ENCODE measurements around the gene TPD52L2. TPM values are rescaled to one million over a fixed set of nuclear protein-coding genes. Genes with fewer than 3 reads are reported as not detected.
"Not testable (repeated sequence)": the region's sequence is repeated elsewhere in the genome, so short reads cannot be mapped to it uniquely, and the experiment has no call there.

TPD52L2 gene
- total RNA-seq, 1 experiment from 2014 or later, result 113 TPM

DNA sequence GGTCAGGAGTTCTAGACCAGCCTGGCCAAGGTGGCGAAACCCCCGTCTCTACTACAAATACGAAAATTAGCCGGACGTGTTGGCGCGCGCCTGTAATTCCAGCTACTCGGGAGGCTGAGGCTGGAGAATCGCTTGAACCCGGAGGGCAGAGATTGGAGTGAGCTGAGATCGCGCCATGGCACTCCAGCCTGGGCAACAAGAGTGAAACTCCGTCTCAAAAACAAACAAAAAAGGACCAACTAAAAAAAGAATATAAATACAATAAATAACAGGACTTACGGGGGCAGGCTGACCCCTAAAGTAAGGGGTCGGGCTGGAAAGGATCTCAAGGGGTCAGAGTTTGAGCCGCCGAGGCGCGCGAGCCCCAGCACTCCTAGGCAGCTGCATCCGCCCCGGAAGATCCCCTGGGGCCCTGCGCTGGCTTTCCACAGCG, 509 bp upstream of the TPD52L2 start:
- DNase-seq (ENCODE audit: low read depth, low spot score) (no peak), ATAC-seq (no peak)
- CTCF ChIA-PET, result no interaction called here
- Histone ChIP-seq H3K27ac (ENCODE audit: low read length) (peak overlapping the region; percentile 84), H3K9me3 (ENCODE audit: control insufficient read depth, insufficient read depth, low read depth, low read length) (no peaks in the 10 kb centered on the region), H3K27me3 (ENCODE audit: control insufficient read depth, insufficient read depth, low read length) (no peaks in the 10 kb centered on the region), H3K4me3 (ENCODE audit: low read depth in 2 of 2, low read length in 2 of 2) (peak overlapping the region; percentile 89 to 98), H3K36me3 (ENCODE audit: control insufficient read depth, insufficient read depth, low read length) (peaks cover 3% of the 10 kb centered on the region; the same call in 1 of the 2 replicates), H3K4me1 (ENCODE audit: control insufficient read depth, insufficient read depth, low read length) (peaks cover 8% of the 10 kb centered on the region; the same call in 1 of the 2 replicates)
- in situ Hi-C loops (cut with HindIII; ENCODE audit: low pct_unique_long_range_greater_than_20kb, low sequenced_read_pairs) (no loop called here), intact Hi-C loops (cut with micrococcal nuclease; ENCODE audit: unreplicated experiment) (no loop called here)
- POLR2A ChIA-PET, result interaction anchor here (0.6 kb wide), 3 partner anchors 14 to 211 kb away, joined by 3 to 6 read pairs (median 3); partner anchors contain the start of gene STMN3
- TF ChIP-seq SIN3A (IDR thresholded peaks at IDR 0.05; ENCODE audit: borderline replicate concordance, insufficient read depth, low read depth, low read length) (no peak; the same call in 1 of the 2 replicates), POLR2AphosphoS5 (IDR thresholded peaks at IDR 0.05; ENCODE audit: low read depth, low read length) (no peak)
- TF ChIP-seq, protein P1, sequence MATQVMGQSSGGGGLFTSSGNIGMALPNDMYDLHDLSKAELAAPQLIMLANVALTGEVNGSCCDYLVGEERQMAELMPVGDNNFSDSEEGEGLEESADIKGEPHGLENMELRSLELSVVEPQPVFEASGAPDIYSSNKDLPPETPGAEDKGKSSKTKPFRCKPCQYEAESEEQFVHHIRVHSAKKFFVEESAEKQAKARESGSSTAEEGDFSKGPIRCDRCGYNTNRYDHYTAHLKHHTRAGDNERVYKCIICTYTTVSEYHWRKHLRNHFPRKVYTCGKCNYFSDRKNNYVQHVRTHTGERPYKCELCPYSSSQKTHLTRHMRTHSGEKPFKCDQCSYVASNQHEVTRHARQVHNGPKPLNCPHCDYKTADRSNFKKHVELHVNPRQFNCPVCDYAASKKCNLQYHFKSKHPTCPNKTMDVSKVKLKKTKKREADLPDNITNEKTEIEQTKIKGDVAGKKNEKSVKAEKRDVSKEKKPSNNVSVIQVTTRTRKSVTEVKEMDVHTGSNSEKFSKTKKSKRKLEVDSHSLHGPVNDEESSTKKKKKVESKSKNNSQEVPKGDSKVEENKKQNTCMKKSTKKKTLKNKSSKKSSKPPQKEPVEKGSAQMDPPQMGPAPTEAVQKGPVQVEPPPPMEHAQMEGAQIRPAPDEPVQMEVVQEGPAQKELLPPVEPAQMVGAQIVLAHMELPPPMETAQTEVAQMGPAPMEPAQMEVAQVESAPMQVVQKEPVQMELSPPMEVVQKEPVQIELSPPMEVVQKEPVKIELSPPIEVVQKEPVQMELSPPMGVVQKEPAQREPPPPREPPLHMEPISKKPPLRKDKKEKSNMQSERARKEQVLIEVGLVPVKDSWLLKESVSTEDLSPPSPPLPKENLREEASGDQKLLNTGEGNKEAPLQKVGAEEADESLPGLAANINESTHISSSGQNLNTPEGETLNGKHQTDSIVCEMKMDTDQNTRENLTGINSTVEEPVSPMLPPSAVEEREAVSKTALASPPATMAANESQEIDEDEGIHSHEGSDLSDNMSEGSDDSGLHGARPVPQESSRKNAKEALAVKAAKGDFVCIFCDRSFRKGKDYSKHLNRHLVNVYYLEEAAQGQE (IDR thresholded peaks at IDR 0.05; ENCODE audit: insufficient read depth in 1 of 2, low read depth in 2 of 2, low read length in 1 of 2), result no peak
- TF ChIP-seq, protein P2, sequence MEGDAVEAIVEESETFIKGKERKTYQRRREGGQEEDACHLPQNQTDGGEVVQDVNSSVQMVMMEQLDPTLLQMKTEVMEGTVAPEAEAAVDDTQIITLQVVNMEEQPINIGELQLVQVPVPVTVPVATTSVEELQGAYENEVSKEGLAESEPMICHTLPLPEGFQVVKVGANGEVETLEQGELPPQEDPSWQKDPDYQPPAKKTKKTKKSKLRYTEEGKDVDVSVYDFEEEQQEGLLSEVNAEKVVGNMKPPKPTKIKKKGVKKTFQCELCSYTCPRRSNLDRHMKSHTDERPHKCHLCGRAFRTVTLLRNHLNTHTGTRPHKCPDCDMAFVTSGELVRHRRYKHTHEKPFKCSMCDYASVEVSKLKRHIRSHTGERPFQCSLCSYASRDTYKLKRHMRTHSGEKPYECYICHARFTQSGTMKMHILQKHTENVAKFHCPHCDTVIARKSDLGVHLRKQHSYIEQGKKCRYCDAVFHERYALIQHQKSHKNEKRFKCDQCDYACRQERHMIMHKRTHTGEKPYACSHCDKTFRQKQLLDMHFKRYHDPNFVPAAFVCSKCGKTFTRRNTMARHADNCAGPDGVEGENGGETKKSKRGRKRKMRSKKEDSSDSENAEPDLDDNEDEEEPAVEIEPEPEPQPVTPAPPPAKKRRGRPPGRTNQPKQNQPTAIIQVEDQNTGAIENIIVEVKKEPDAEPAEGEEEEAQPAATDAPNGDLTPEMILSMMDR (IDR thresholded peaks at IDR 0.05), result no peak
- TSS peak; percentile 92 for BruUV-seq (replicated peaks)

DNA sequence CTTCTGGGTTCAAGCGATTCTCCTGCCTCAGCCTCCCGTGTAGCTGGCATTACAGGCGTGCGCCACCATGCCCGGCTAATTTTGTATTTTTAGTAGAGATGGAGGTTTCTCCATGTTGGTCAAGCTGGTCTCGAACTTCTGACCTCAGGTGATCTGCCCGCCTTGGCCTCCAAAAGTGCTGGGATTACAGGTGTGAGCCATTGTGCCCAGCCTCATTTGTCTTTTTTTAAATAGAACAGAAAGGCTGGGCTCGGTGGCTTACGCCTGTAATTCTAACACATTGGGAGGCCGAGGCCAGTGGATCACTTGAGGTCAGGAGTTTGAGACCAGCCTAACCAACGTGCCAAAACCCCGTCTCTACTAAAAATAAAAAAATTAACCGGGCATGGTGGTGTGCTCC, 2.0 kb downstream of the TPD52L2 start:
- intact Hi-C loops (cut with micrococcal nuclease; ENCODE audit: unreplicated experiment); H3K4me1 ChIP-seq (ENCODE audit: control insufficient read depth, insufficient read depth, low read length); ATAC-seq; H3K27ac ChIP-seq (ENCODE audit: low read length); H3K4me3 ChIP-seq (ENCODE audit: low read depth in 2 of 2, low read length in 2 of 2); BruUV-seq (replicated peaks); H3K9me3 ChIP-seq (ENCODE audit: control insufficient read depth, insufficient read depth, low read depth, low read length); in situ Hi-C loops (cut with HindIII; ENCODE audit: low pct_unique_long_range_greater_than_20kb, low sequenced_read_pairs); H3K27me3 ChIP-seq (ENCODE audit: control insufficient read depth, insufficient read depth, low read length); DNase-seq (ENCODE audit: low read depth, low spot score); POLR2A ChIA-PET; H3K36me3 ChIP-seq (ENCODE audit: control insufficient read depth, insufficient read depth, low read length): not testable (repeated sequence)
- CTCF ChIA-PET, result interaction anchor here (0.6 kb wide), 1 partner anchor 298 kb away, joined by 12 read pairs; no protein-coding TSS in a partner anchor

DNA sequence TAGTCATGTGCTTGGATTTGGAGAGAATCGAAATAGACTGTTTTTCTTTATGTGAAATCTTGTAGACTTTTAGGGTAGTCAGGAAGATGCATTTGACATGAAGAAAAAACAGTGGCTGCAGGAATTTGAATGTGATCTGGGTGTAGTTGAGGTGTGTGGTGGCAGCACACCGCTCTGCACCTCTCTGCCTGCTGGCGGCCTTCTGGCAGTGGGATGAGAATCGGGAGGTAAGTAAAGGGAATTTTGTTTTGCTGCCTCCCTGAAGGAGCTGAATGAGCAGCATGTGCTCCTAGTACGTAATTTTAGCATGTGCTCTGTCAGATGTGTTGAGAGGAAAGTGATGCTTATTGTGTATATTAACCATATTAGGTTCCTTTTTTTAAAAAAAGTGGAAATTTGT, 3.2 kb downstream of the TPD52L2 start:
- ATAC-seq (no peak), DNase-seq (ENCODE audit: low read depth, low spot score) (no peak)
- in situ Hi-C loops (cut with HindIII; ENCODE audit: low pct_unique_long_range_greater_than_20kb, low sequenced_read_pairs), result no loop called here
- H3K36me3 ChIP-seq (ENCODE audit: control insufficient read depth, insufficient read depth, low read length), result peaks cover 3% of the 10 kb centered on the region; the same call in 1 of the 2 replicates
- ChIA-PET CTCF (no interaction called here), POLR2A (interaction anchor here (0.6 kb wide), 1 partner anchor 116 kb away, joined by 4 read pairs; no protein-coding TSS in a partner anchor)
- H3K27me3 ChIP-seq (ENCODE audit: control insufficient read depth, insufficient read depth, low read length), result no peaks in the 10 kb centered on the region
- H3K4me1 ChIP-seq (ENCODE audit: control insufficient read depth, insufficient read depth, low read length), result peaks cover 6% of the 10 kb centered on the region; the same call in 1 of the 2 replicates
- no peaks in the 10 kb centered on the region for H3K9me3 ChIP-seq (ENCODE audit: control insufficient read depth, insufficient read depth, low read depth, low read length)
- no peak overlapping the region for H3K4me3 ChIP-seq (ENCODE audit: low read depth in 2 of 2, low read length in 2 of 2)
- H3K27ac ChIP-seq (ENCODE audit: low read length), result no peak overlapping the region
- TSS peak; percentile 54 for BruUV-seq (replicated peaks)
- TF ChIP-seq TCF7L2 (IDR thresholded peaks at IDR 0.05; ENCODE audit: low read depth, low read length) (no peak), SIN3A (IDR thresholded peaks at IDR 0.05; ENCODE audit: borderline replicate concordance, insufficient read depth, low read depth, low read length) (no peak), POLR2AphosphoS5 (IDR thresholded peaks at IDR 0.05; ENCODE audit: low read depth, low read length) (no peak)
- TF ChIP-seq, protein P2 (IDR thresholded peaks at IDR 0.05), result no peak
- TF ChIP-seq, protein P1 (IDR thresholded peaks at IDR 0.05; ENCODE audit: insufficient read depth in 1 of 2, low read depth in 2 of 2, low read length in 1 of 2), result no peak
- intact Hi-C loops (cut with micrococcal nuclease; ENCODE audit: unreplicated experiment), result no loop called here
